ENCODE data around the gene KIAA0040. TPM values are rescaled to one million over a fixed set of nuclear protein-coding genes. Genes with fewer than 3 reads are reported as not detected.

KIAA0040 gene
- total and polyA plus RNA-seq, 12 donors = 6.3 to 37.2 (median 11.1) TPM

GRCh38 chr1:175232335-175232734 is 39.8 kb upstream of the KIAA0040 start:
- ATAC-seq (peak in 1 of 8 donors; percentile 73), DNase-seq (no peak)
- H3K4me1 ChIP-seq = no peaks in the 10 kb centered on the region
- TF ChIP-seq, protein P1, sequence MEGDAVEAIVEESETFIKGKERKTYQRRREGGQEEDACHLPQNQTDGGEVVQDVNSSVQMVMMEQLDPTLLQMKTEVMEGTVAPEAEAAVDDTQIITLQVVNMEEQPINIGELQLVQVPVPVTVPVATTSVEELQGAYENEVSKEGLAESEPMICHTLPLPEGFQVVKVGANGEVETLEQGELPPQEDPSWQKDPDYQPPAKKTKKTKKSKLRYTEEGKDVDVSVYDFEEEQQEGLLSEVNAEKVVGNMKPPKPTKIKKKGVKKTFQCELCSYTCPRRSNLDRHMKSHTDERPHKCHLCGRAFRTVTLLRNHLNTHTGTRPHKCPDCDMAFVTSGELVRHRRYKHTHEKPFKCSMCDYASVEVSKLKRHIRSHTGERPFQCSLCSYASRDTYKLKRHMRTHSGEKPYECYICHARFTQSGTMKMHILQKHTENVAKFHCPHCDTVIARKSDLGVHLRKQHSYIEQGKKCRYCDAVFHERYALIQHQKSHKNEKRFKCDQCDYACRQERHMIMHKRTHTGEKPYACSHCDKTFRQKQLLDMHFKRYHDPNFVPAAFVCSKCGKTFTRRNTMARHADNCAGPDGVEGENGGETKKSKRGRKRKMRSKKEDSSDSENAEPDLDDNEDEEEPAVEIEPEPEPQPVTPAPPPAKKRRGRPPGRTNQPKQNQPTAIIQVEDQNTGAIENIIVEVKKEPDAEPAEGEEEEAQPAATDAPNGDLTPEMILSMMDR (IDR thresholded peaks at IDR 0.05) = no peak
- H3K9me3 ChIP-seq = peaks cover 0 to 14% (median 0%) of the 10 kb centered on the region in 11 donors
- intact Hi-C loops (cut with DNase I) = no loop called here
- no peak overlapping the region for H3K27ac ChIP-seq
- no peaks in the 10 kb centered on the region for H3K36me3 ChIP-seq
- no peaks in the 10 kb centered on the region for H3K27me3 ChIP-seq
- H3K4me3 ChIP-seq = no peak overlapping the region
- WGBS, 2 donors = 24% methylated on average over 2 of the region's 2 CpGs

GRCh38 chr1:175225805-175226129 is 33.2 kb upstream of the KIAA0040 start:
- 0% methylated on average over 1 of the region's 1 CpG for WGBS, 2 donors
- TF ChIP-seq, protein P1 (IDR thresholded peaks at IDR 0.05) = no peak
- intact Hi-C loops (cut with DNase I) = loop anchor here in 2 of 10 donors (10.0 kb wide), 2 partner anchors 49 to 89 kb away; no protein-coding TSS in a partner anchor
- Histone ChIP-seq H3K36me3 (no peaks in the 10 kb centered on the region), H3K27me3 (no peaks in the 10 kb centered on the region), H3K4me1 (peaks cover 9 to 17% (median 14%) of the 10 kb centered on the region in 9 donors), H3K9me3 (no peaks in the 10 kb centered on the region), H3K4me3 (no peak overlapping the region), H3K27ac (no peak overlapping the region)
- DNase-seq (no peak), ATAC-seq (no peak)

DNA sequence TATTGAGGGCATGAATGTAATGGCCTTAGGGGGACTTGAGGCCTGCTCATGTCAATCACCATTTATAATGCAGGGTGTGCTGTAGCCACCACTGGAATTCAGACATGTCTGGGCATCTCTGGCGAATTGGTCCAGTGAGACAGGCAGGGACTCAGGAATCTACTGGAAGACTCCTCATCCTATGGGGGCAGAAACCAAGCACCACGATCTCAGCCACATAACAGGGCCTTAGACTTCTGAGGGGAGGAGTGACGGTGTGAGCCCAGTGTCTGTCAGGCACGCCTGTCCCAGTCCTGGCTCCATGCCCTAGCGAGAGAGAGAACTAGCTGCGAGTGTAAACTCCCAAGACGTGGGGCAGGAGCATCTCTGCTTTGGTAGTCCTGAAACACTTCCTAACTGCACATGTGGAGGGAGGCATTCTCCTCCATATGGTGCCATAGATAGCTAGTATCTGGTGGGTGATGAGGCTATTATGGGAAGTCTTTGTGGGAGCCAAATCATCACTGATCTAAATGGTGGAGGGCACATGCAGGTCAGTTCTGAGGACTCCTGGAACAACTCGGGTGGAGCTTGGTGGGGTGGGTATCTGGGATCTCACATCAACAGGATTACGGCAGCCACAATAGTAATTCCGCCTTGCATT is 29.8 kb upstream of the KIAA0040 start:
- Histone ChIP-seq H3K27ac (peak overlapping the region in 6 of 10 donors; percentile 8 to 71 (median 26)), H3K36me3 (no peaks in the 10 kb centered on the region), H3K4me3 (no peak overlapping the region), H3K4me1 (peaks cover 17 to 47% (median 39%) of the 10 kb centered on the region in 9 donors), H3K27me3 (no peaks in the 10 kb centered on the region), H3K9me3 (no peaks in the 10 kb centered on the region)
- WGBS, 2 donors = 80 to 84% methylated on average over 10 of the region's 10 CpGs
- intact Hi-C loops (cut with DNase I) = loop anchor here in 5 of 10 donors (5.0 to 10.0 kb wide), 5 partner anchors 52 to 95 kb away; no protein-coding TSS in a partner anchor
- ATAC-seq (no peak), DNase-seq (no peak)
- TF ChIP-seq, protein P1 (IDR thresholded peaks at IDR 0.05) = no peak

DNA sequence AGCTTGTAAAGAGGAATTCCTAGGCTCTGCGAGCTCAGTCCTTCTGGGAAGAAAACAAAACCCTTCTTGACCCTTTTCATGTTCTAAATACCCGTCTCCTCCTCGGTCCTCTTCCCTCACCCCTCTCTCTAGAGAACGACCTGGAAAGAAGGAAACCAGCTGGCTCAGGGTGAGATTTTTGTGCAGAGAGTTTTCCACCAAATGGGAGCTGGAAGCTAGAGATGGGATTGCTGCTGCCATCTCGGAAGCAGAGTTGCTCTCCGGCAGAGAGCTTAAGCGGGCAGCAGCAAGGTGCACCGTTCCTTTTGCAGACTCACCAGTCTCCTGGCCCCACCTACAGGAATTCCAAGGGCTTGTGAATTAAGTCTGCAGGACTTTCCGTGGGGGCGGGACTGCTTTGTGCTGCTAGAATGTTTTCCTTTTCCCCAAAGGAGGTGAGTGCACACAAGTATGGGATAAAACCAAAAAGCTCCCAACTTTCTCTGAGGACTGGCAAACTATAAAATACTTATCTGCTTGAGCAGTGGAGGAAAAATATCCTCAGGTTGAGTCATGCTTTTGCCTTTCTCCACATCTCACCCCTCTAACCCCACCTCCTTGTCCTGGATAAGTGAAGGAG is 29.1 kb upstream of the KIAA0040 start:
- peak overlapping the region in 7 of 10 donors; percentile 8 to 71 (median 48) for H3K27ac ChIP-seq

More for the DNA sequence above, 29.1 kb upstream of the KIAA0040 start:
- peak; percentile 48 to 82 (median 66) for ATAC-seq
- DNase-seq = peak in 1 of 2 donors; percentile 43
- Histone ChIP-seq H3K9me3 (no peaks in the 10 kb centered on the region), H3K4me1 (peaks cover 17 to 48% (median 39%) of the 10 kb centered on the region in 9 donors), H3K27me3 (no peaks in the 10 kb centered on the region), H3K4me3 (no peak overlapping the region), H3K36me3 (no peaks in the 10 kb centered on the region)
- intact Hi-C loops (cut with DNase I) = loop anchor here in 8 of 10 donors (1.0 to 10.0 kb wide), 8 partner anchors 53 to 96 kb away; no protein-coding TSS in a partner anchor
- WGBS, 2 donors = 37 to 47% methylated on average over 10 of the region's 10 CpGs
- TF ChIP-seq, protein P1 (IDR thresholded peaks at IDR 0.05) = peak in 7 of 9 donors; percentile 29 to 58 (median 41)

Data from heart right ventricle (tissue), 16 donors.